CD14-positive monocyte (primary cell): Measurements from ENCODE around the gene OR2V2. TPM values are rescaled to one million over a fixed set of nuclear protein-coding genes. Genes with fewer than 3 reads are reported as not detected.
A peak's percentile ranks its signal among the peaks of the same experiment; 100 is the strongest.

Experiments used
- DNase-seq, 3 donors: peaks; one replicate each; pipeline ENCODE4 v3.0.0-alpha.2; 2011 to 2022
- H2AFZ ChIP-seq: 2 replicates; pipeline ENCODE4 v1.6.0; 2012; ENCODE audit warnings: mild to moderate bottlenecking, low read depth, low read length, inconsistent platforms; ENCODE audit not compliant: insufficient read depth, poor library complexity, severe bottlenecking
- H3K27ac ChIP-seq, 2 donors: 1 replicate in 1 of 2; 2 replicates in 1 of 2; pipeline ENCODE4 v1.5.1; 2012 to 2013; ENCODE audit warnings: low read length in 2 of 2, control low read depth in 1 of 2, inconsistent platforms in 1 of 2, low read depth in 1 of 2, mild to moderate bottlenecking in 1 of 2
- H3K27me3 ChIP-seq, 2 donors: one replicate each; pipeline versions ENCODE4 v1.6.0 to v1.6.1; 2011 to 2013; ENCODE audit warnings: low read length in 2 of 2; ENCODE audit not compliant: control insufficient read depth in 2 of 2, insufficient read depth in 2 of 2
- H3K36me3 ChIP-seq, 2 donors: replicated peaks in 1 of 2; 1 replicate in 1 of 2; 2 replicates in 1 of 2; pipeline versions ENCODE4 v1.5.1 to v1.6.1; 2012 to 2013; ENCODE audit warnings: low read length in 2 of 2, control low read depth in 1 of 2, inconsistent platforms in 1 of 2, mild to moderate bottlenecking in 1 of 2; ENCODE audit not compliant: insufficient read depth in 2 of 2, control insufficient read depth in 1 of 2
- H3K4me1 ChIP-seq, 2 donors: 1 replicate in 1 of 2; 2 replicates in 1 of 2; pipeline versions ENCODE4 v1.5.1 to v1.6.1; 2012 to 2013; ENCODE audit warnings: low read length in 2 of 2, control low read depth in 1 of 2, inconsistent platforms in 1 of 2, mild to moderate bottlenecking in 1 of 2, moderate library complexity in 1 of 2; ENCODE audit not compliant: insufficient read depth in 2 of 2, control insufficient read depth in 1 of 2
- H3K4me2 ChIP-seq: replicated peaks from 2 replicates; pipeline ENCODE3; 2012; ENCODE audit warnings: low read length, moderate library complexity, mild to moderate bottlenecking; ENCODE audit not compliant: poor library complexity, severe bottlenecking; ENCODE audit errors: extremely low read depth
- H3K4me3 ChIP-seq, 3 experiments: fragments of 200-600 bp in 1 of 3; sonication (generic) in 1 of 3; replicated peaks in 1 of 3; 1 replicate in 2 of 3; 2 replicates in 1 of 3; pipeline ENCODE4 v1.5.1; 2011 to 2013; ENCODE audit warnings: low read length in 3 of 3, mild to moderate bottlenecking in 3 of 3, control low read depth in 2 of 3, low read depth in 2 of 3, inconsistent platforms in 1 of 3, moderate library complexity in 1 of 3
- H3K79me2 ChIP-seq: 2 replicates; pipeline ENCODE4 v1.6.0; 2012; ENCODE audit warnings: mild to moderate bottlenecking, control low read depth, inconsistent platforms, low read length, moderate library complexity; ENCODE audit not compliant: insufficient read depth
- H3K9ac ChIP-seq: 2 replicates; pipeline ENCODE4 v1.6.0; 2017; ENCODE audit warnings: low read length, mild to moderate bottlenecking; ENCODE audit not compliant: insufficient read depth, poor library complexity, severe bottlenecking
- H3K9me3 ChIP-seq, 2 donors: replicated peaks in 1 of 2; 1 replicate in 1 of 2; 2 replicates in 1 of 2; pipeline versions ENCODE4 v1.5.1 to v1.6.1; 2012 to 2013; ENCODE audit warnings: low read length in 2 of 2, control low read depth in 1 of 2; ENCODE audit not compliant: control insufficient read depth in 1 of 2, insufficient read depth in 1 of 2
- H4K20me1 ChIP-seq: 2 replicates; pipeline ENCODE4 v1.6.0; 2012; ENCODE audit warnings: mild to moderate bottlenecking, low read length, control low read depth, moderate library complexity; ENCODE audit not compliant: insufficient read depth
- H3K27ac Mint-ChIP-seq, 7 donors: one replicate each; pipeline ENCODE4 v1.8.0; 2020; ENCODE audit warnings: mild to moderate bottlenecking in 7 of 7, mixed read lengths in 7 of 7, moderate library complexity in 6 of 7, inconsistent platforms in 2 of 7
- H3K27me3 Mint-ChIP-seq, 3 donors: one replicate each; pipeline ENCODE4 v1.8.0; 2021 to 2022; ENCODE audit warnings: low read depth in 3 of 3, mild to moderate bottlenecking in 3 of 3, mixed read lengths in 3 of 3, moderate library complexity in 3 of 3, inconsistent platforms in 1 of 3
- H3K36me3 Mint-ChIP-seq, 2 donors: one replicate each; pipeline ENCODE4 v1.8.0; 2020; ENCODE audit warnings: mixed read lengths in 2 of 2, inconsistent platforms in 1 of 2, mild to moderate bottlenecking in 1 of 2
- H3K4me1 Mint-ChIP-seq: one replicate; pipeline ENCODE4 v1.8.0; 2020; ENCODE audit warnings: mild to moderate bottlenecking, mixed read lengths
- H3K4me3 Mint-ChIP-seq, 2 donors: one replicate each; pipeline ENCODE4 v1.8.0; 2020; ENCODE audit warnings: mild to moderate bottlenecking in 2 of 2, mixed read lengths in 2 of 2, moderate library complexity in 1 of 2
- H3K9me3 Mint-ChIP-seq, 7 donors: one replicate each; pipeline ENCODE4 v1.8.0; 2020 to 2022; ENCODE audit warnings: mixed read lengths in 7 of 7, mild to moderate bottlenecking in 6 of 7, moderate library complexity in 6 of 7, inconsistent platforms in 2 of 7
- WGBS: methylation state at CpG from one replicate; pipeline ENCODE4 v1.1.5; 2013; ENCODE audit warnings: missing lambda C conversion rate; ENCODE audit not compliant: insufficient coverage; 5-methylcytosine and 5-hydroxymethylcytosine counted together
- intact Hi-C, 2 donors: fragments of 100-400 bp; cut with micrococcal nuclease; formaldehyde crosslinking; loops; one replicate each; pipeline versions ENCODE4 v1.15.0 to v1.15.1; 2023
- polyA plus RNA-seq, 3 donors: library from polyadenylated mRNA; depleted of rRNA in 1 of 3; unstranded in 2 of 3; stranded (reverse) in 1 of 3; fragments of 300-500 nt in 2 of 3; fragments of >200 nt in 1 of 3; fragmentation: Illumina TruSeq in 2 of 3; gene quantifications; 1 replicate in 2 of 3; 2 replicates in 1 of 3; pipeline ENCODE4 v1.2.3, GENCODE V29; 2012 to 2021
- TF ChIP-seq, protein P1 (sequence below): fragments of 200-600 bp; IDR thresholded peaks from one replicate; pipeline ENCODE4 v1.8.0; 2022; ENCODE audit warnings: antibody characterized with exemption, mild to moderate bottlenecking

OR2V2 gene
- polyA plus RNA-seq, 3 donors: not detected

DNA sequence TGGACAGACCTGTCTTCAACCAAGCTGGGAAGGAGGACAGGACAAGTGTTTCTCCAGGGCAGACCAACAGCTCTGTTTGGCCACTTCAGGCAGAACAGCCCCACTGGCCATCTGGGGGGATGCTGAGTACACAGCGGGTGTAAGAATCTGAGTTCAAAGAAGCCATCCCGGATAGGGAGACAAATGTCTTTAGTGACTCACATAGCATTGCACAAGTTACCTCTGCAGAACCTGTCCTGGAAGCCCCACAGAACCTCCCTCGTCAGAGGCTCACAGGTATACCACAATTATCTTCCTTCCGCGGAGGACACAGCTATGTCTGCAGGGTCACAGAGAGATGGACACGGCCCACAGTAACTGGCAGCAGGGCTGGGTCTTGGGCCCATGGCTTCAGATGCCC, 2.0 kb downstream of the OR2V2 start:
- Mint-ChIP-seq H3K4me1 (no peaks in the 10 kb centered on the region), H3K27me3 (peaks cover 7 to 17% (median 16%) of the 10 kb centered on the region in 3 donors), H3K9me3 (peaks cover 0 to 15% (median 6%) of the 10 kb centered on the region in 7 donors), H3K4me3 (no peak overlapping the region), H3K27ac (no peak overlapping the region), H3K36me3 (no peaks in the 10 kb centered on the region)
- Histone ChIP-seq H3K36me3 (no peaks in the 10 kb centered on the region), H4K20me1 (no peaks in the 10 kb centered on the region), H3K9ac (no peak overlapping the region), H3K4me2 (no peak overlapping the region), H3K27me3 (no peaks in the 10 kb centered on the region), H2AFZ (no peak overlapping the region), H3K27ac (no peak overlapping the region), H3K4me1 (no peaks in the 10 kb centered on the region), H3K79me2 (no peaks in the 10 kb centered on the region), H3K9me3 (peaks cover 0 to 3% of the 10 kb centered on the region in 2 donors), H3K4me3 (no peak overlapping the region)
- WGBS: 87% methylated on average over 6 of the region's 6 CpGs
- intact Hi-C loops: no loop called here
- TF ChIP-seq, protein P1, sequence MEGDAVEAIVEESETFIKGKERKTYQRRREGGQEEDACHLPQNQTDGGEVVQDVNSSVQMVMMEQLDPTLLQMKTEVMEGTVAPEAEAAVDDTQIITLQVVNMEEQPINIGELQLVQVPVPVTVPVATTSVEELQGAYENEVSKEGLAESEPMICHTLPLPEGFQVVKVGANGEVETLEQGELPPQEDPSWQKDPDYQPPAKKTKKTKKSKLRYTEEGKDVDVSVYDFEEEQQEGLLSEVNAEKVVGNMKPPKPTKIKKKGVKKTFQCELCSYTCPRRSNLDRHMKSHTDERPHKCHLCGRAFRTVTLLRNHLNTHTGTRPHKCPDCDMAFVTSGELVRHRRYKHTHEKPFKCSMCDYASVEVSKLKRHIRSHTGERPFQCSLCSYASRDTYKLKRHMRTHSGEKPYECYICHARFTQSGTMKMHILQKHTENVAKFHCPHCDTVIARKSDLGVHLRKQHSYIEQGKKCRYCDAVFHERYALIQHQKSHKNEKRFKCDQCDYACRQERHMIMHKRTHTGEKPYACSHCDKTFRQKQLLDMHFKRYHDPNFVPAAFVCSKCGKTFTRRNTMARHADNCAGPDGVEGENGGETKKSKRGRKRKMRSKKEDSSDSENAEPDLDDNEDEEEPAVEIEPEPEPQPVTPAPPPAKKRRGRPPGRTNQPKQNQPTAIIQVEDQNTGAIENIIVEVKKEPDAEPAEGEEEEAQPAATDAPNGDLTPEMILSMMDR: no peak
- no peak for DNase-seq

GRCh38 chr5:181149806-181150733, 2.7 kb downstream of the OR2V2 start:
- peak overlapping the region in 1 of 7 donors; percentile 16 for H3K27ac Mint-ChIP-seq
- Histone ChIP-seq H3K9me3 (peaks cover 0 to 8% of the 10 kb centered on the region in 2 donors), H3K36me3 (no peaks in the 10 kb centered on the region), H3K4me2 (no peak overlapping the region), H3K9ac (no peak overlapping the region), H3K27me3 (no peaks in the 10 kb centered on the region), H3K4me3 (no peak overlapping the region), H4K20me1 (no peaks in the 10 kb centered on the region), H3K27ac (no peak overlapping the region), H3K79me2 (no peaks in the 10 kb centered on the region), H3K4me1 (no peaks in the 10 kb centered on the region), H2AFZ (no peak overlapping the region)
- intact Hi-C loops: loop anchor here (10.0 kb wide), 3 partner anchors 285 to 365 kb away; partner anchors contain the start of genes ZFP62 (in 2 of the 2) and MGAT1 (in 1 of the 2)
- no peaks in the 10 kb centered on the region for H3K36me3 Mint-ChIP-seq
- no peak overlapping the region for H3K4me3 Mint-ChIP-seq
- TF ChIP-seq, protein P1: no peak
- peaks cover 2 to 14% (median 6%) of the 10 kb centered on the region in 7 donors for H3K9me3 Mint-ChIP-seq
- 85% methylated on average over 12 of the region's 14 CpGs for WGBS
- no peaks in the 10 kb centered on the region for H3K4me1 Mint-ChIP-seq
- no peak for DNase-seq
- peaks cover 7 to 19% (median 16%) of the 10 kb centered on the region in 3 donors for H3K27me3 Mint-ChIP-seq
